HG02885 (cell line): ENCODE data around the gene ZNF20.
"Not testable (repeated sequence)": the region's sequence is repeated elsewhere in the genome, so short reads cannot be mapped to it uniquely, and the experiment has no call there.

ENCODE experiments used
- ATAC-seq: cut with Tn5 transposase; IDR thresholded peaks from one replicate; pipeline ENCODE4 v1.9.1; 2021; ENCODE audit warnings: mild to moderate bottlenecking; ENCODE audit not compliant: unreplicated experiment, poor library complexity

ZNF20 gene

GRCh38 chr19:12117201-12117970 is 22.8 kb downstream of the ZNF20 start:
- no peak for ATAC-seq

GRCh38 chr19:12113121-12113520 is 27.0 kb downstream of the ZNF20 start:
- no peak for ATAC-seq

GRCh38 chr19:12112701-12113100 is 27.4 kb downstream of the ZNF20 start:
- ATAC-seq = no peak

- no peak for ATAC-seq
These were observed 28.1 kb downstream of the ZNF20 start for GRCh38 chr19:12111943-12112637.

GRCh38 chr19:12111176-12111575 is 29.0 kb downstream of the ZNF20 start:
- ATAC-seq = no peak

- ATAC-seq = not testable (repeated sequence)
These were observed 36.2 kb downstream of the ZNF20 start for GRCh38 chr19:12103909-12104308.

- ATAC-seq = no peak
These were observed 42.1 kb downstream of the ZNF20 start for GRCh38 chr19:12098040-12098439.

GRCh38 chr19:12095111-12095790 is 44.9 kb downstream of the ZNF20 start:
- ATAC-seq = no peak

GRCh38 chr19:12093777-12094176 is 46.4 kb downstream of the ZNF20 start:
- ATAC-seq = no peak

GRCh38 chr19:12092956-12093355 is 47.2 kb downstream of the ZNF20 start:
- no peak for ATAC-seq

- no peak for ATAC-seq
These were observed 47.9 kb downstream of the ZNF20 start for GRCh38 chr19:12092065-12092867.

GRCh38 chr19:12090807-12091206 is 49.3 kb downstream of the ZNF20 start:
- no peak for ATAC-seq

GRCh38 chr19:12085074-12085818 is 54.9 kb downstream of the ZNF20 start:
- no peak for ATAC-seq

GRCh38 chr19:12083336-12083735 is 56.8 kb downstream of the ZNF20 start:
- ATAC-seq = not testable (repeated sequence)
